ENCODE data around the gene TNPO1.

The TNPO1 gene

DNA sequence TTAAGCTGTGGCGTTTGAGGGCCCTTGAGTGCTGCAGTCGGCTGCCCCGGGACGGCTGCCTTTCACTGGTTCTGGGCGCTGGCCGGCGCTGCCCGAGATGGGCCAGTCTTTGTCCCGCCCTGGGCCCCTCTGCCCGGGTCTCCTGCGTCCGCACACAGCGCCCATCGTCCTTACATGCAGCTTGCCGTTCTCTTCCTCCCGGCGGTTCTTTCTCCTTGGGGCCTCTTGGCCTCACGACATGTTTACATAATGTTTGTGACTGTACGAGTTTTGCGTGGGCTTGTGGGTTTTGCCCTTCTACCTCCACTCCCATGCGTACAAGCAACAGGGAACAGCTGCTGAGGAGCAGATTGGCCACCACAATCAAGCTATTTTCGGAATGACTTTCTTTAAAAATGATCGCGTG is 618 bp downstream of the TNPO1 start:
- no peaks in the 10 kb centered on the region for H4K20me1 ChIP-seq (ENCODE audit: insufficient read depth, low read length)
- peak overlapping the region; percentile 72 for H3K4me3 ChIP-seq (ENCODE audit: low read depth, low read length, poor library complexity, severe bottlenecking)
- no peaks in the 10 kb centered on the region for H3K9me2 ChIP-seq (ENCODE audit: low read depth, low read length)
- no peaks in the 10 kb centered on the region for H3F3A ChIP-seq (ENCODE audit: insufficient read depth, low read length)
- no peaks in the 10 kb centered on the region for H3K27me3 ChIP-seq (ENCODE audit: insufficient read depth, low read length)
- no peaks in the 10 kb centered on the region for H3K9me3 ChIP-seq (ENCODE audit: low read length)
- H3K4me2 ChIP-seq (ENCODE audit: low read length): peak overlapping the region; percentile 78
- TF ChIP-seq, protein P1, sequence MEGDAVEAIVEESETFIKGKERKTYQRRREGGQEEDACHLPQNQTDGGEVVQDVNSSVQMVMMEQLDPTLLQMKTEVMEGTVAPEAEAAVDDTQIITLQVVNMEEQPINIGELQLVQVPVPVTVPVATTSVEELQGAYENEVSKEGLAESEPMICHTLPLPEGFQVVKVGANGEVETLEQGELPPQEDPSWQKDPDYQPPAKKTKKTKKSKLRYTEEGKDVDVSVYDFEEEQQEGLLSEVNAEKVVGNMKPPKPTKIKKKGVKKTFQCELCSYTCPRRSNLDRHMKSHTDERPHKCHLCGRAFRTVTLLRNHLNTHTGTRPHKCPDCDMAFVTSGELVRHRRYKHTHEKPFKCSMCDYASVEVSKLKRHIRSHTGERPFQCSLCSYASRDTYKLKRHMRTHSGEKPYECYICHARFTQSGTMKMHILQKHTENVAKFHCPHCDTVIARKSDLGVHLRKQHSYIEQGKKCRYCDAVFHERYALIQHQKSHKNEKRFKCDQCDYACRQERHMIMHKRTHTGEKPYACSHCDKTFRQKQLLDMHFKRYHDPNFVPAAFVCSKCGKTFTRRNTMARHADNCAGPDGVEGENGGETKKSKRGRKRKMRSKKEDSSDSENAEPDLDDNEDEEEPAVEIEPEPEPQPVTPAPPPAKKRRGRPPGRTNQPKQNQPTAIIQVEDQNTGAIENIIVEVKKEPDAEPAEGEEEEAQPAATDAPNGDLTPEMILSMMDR (IDR thresholded peaks at IDR 0.05; ENCODE audit: low read length): no peak
- TF ChIP-seq EZH2 (IDR thresholded peaks at IDR 0.05; ENCODE audit: borderline replicate concordance, low read length): no peak
- peak overlapping the region; percentile 61 for H3K27ac ChIP-seq (ENCODE audit: low read depth, low read length, poor library complexity, severe bottlenecking)
- no peaks in the 10 kb centered on the region for H3K36me3 ChIP-seq (ENCODE audit: insufficient read depth, low read length)
- peaks cover 34% of the 10 kb centered on the region for H3K4me1 ChIP-seq (ENCODE audit: insufficient read depth, low read length, severe bottlenecking)
- H3K9ac ChIP-seq (ENCODE audit: low read length): peak overlapping the region; percentile 75
- H2AFZ ChIP-seq (ENCODE audit: low read length): no peak overlapping the region
- H3K79me2 ChIP-seq (ENCODE audit: insufficient read depth, low read length): no peaks in the 10 kb centered on the region

DNA sequence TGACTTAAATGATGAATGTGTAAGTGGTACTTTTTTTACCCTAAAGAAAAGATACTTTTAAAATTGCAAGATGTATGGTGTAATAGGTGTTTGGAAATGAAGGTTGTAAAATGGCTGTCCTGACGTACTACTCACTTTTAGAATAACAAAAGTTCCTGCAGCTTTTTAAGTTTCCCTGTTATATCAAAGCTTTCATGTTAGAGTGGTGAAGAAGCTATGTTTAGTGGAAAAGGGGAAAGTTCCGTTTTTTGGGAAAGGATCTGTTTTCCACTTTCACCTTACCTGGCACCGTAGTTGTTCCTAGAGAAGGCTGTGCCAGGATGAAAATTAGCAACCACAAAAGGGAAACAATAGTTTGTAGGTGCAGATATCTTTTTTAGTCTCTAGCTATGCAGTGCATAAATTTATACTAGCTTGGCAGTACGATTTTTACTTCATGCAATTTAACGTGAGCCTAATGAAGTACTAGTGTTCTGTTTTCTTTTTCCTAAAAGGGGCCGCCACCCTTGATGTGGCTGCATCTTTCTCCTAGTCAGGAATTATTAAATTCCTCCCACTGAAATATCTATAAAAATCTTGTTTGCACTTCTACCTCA is 1.3 kb downstream of the TNPO1 start:
- Histone ChIP-seq H3K9me2 (ENCODE audit: low read depth, low read length) (no peaks in the 10 kb centered on the region), H4K20me1 (ENCODE audit: insufficient read depth, low read length) (no peaks in the 10 kb centered on the region), H3K79me2 (ENCODE audit: insufficient read depth, low read length) (no peaks in the 10 kb centered on the region), H3K27me3 (ENCODE audit: insufficient read depth, low read length) (no peaks in the 10 kb centered on the region), H3K9me3 (ENCODE audit: low read length) (no peaks in the 10 kb centered on the region), H3K9ac (ENCODE audit: low read length) (peak overlapping the region; percentile 75), H3F3A (ENCODE audit: insufficient read depth, low read length) (no peaks in the 10 kb centered on the region), H3K4me2 (ENCODE audit: low read length) (peak overlapping the region; percentile 78), H3K4me3 (ENCODE audit: low read depth, low read length, poor library complexity, severe bottlenecking) (peak overlapping the region; percentile 72), H2AFZ (ENCODE audit: low read length) (0 out of 2 replicates have a peak overlapping the region, but pooled peaks have one; percentile 7), H3K36me3 (ENCODE audit: insufficient read depth, low read length) (no peaks in the 10 kb centered on the region), H3K4me1 (ENCODE audit: insufficient read depth, low read length, severe bottlenecking) (peaks cover 34% of the 10 kb centered on the region), H3K27ac (ENCODE audit: low read depth, low read length, poor library complexity, severe bottlenecking) (peak overlapping the region; percentile 61)
- TF ChIP-seq EZH2 (IDR thresholded peaks at IDR 0.05; ENCODE audit: borderline replicate concordance, low read length): no peak
- TF ChIP-seq, protein P1 (IDR thresholded peaks at IDR 0.05; ENCODE audit: low read length): no peak

DNA sequence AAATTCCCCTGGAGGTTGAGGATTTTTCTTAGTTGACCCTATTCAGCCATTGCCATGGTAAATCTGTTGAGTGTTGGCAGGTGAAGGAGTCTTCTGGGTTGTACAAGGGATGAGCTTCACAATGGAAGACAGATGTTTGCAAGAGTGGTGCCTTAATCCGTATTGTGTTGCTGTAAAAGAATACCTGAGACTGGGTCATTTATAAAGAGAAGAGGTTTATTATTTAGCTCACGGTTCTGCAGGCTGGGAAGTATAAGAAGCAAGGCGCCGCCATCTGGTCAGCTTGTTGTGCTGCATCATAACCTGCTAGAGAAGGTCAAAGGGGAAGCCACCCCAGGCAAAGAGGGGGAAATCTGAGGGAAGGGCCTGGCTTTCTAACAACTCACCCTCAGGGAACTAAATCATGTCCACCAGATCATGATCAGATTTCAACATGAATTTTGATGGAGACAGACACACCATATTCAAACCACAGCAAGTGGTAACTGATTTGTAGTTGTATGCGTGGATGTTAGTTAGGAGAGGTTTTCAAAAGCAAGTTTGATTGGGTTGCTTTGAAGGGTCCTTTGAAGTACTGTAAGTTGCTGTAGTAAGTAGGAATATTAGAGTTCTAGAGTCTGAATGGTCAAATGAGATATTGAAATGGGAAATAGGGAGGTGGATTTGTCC is 2.5 kb downstream of the TNPO1 start:
- Histone ChIP-seq H3K4me3 (ENCODE audit: low read depth, low read length, poor library complexity, severe bottlenecking) (peak overlapping the region; percentile 72), H3K36me3 (ENCODE audit: insufficient read depth, low read length) (no peaks in the 10 kb centered on the region), H3K27ac (ENCODE audit: low read depth, low read length, poor library complexity, severe bottlenecking) (peak overlapping the region; percentile 24), H3K9me2 (ENCODE audit: low read depth, low read length) (no peaks in the 10 kb centered on the region), H2AFZ (ENCODE audit: low read length) (no peak overlapping the region), H3K9ac (ENCODE audit: low read length) (no peak overlapping the region; the same call in 1 of the 2 replicates), H3K9me3 (ENCODE audit: low read length) (no peaks in the 10 kb centered on the region), H3K79me2 (ENCODE audit: insufficient read depth, low read length) (no peaks in the 10 kb centered on the region), H3K27me3 (ENCODE audit: insufficient read depth, low read length) (no peaks in the 10 kb centered on the region), H4K20me1 (ENCODE audit: insufficient read depth, low read length) (no peaks in the 10 kb centered on the region), H3K4me1 (ENCODE audit: insufficient read depth, low read length, severe bottlenecking) (peaks cover 34% of the 10 kb centered on the region), H3F3A (ENCODE audit: insufficient read depth, low read length) (no peaks in the 10 kb centered on the region), H3K4me2 (ENCODE audit: low read length) (peak overlapping the region; percentile 78)
- TF ChIP-seq, protein P1 (IDR thresholded peaks at IDR 0.05; ENCODE audit: low read length): peak; percentile 83
- no peak for TF ChIP-seq EZH2 (IDR thresholded peaks at IDR 0.05; ENCODE audit: borderline replicate concordance, low read length)

Measured in OCI-LY1 (cell line).